Measurements from ENCODE around the gene ELOVL6. TPM values are rescaled to one million over a fixed set of nuclear protein-coding genes. Genes with fewer than 3 reads are reported as not detected.

Gene ELOVL6
- polyA plus RNA-seq, 1 donor from 2014 or later: 21.3 TPM

- no peaks in the 10 kb centered on the region for H4K20me1 ChIP-seq (ENCODE audit: insufficient read depth)
- no peak overlapping the region for H3K4me3 ChIP-seq (ENCODE audit: low read length)
- H3K9me2 ChIP-seq (ENCODE audit: insufficient read depth, low read length): no peaks in the 10 kb centered on the region
- H2AFZ ChIP-seq (ENCODE audit: low read depth, low read length): no peak overlapping the region
- no peaks in the 10 kb centered on the region for H3K79me2 ChIP-seq (replicated peaks; ENCODE audit: insufficient read depth, low read length)
- no peaks in the 10 kb centered on the region for H3K27me3 ChIP-seq (ENCODE audit: insufficient read depth, low read depth, low read length)
- H3K36me3 ChIP-seq (ENCODE audit: insufficient read depth, low read length): no peaks in the 10 kb centered on the region
- TF ChIP-seq EP300 (conservative IDR thresholded peaks at IDR 0.05; ENCODE audit: poor library complexity, severe bottlenecking) (peak; percentile 71), EZH2 (IDR thresholded peaks at IDR 0.05; ENCODE audit: borderline replicate concordance, insufficient read depth, low read length, poor library complexity, severe bottlenecking) (no peak), REST (IDR thresholded peaks at IDR 0.05; ENCODE audit: borderline replicate concordance) (no peak), POLR2AphosphoS5 (IDR thresholded peaks at IDR 0.05) (peak; percentile 53)
- H3K9ac ChIP-seq (ENCODE audit: low read length): no peak overlapping the region
- no peaks in the 10 kb centered on the region for H3K9me3 ChIP-seq (ENCODE audit: low read length)
- H3K4me2 ChIP-seq (ENCODE audit: low read length): no peak overlapping the region
- H3K27ac ChIP-seq (ENCODE audit: low read length): no peak overlapping the region
- no peaks in the 10 kb centered on the region for H3F3A ChIP-seq (ENCODE audit: insufficient read depth, low read length, poor library complexity, severe bottlenecking)
Observed at GRCh38 chr4:110025056-110025455, 173.4 kb downstream of the ELOVL6 start.

- Histone ChIP-seq H3K4me3 (ENCODE audit: low read length) (no peak overlapping the region), H3K79me2 (replicated peaks; ENCODE audit: insufficient read depth, low read length) (no peaks in the 10 kb centered on the region), H3F3A (ENCODE audit: insufficient read depth, low read length, poor library complexity, severe bottlenecking) (no peaks in the 10 kb centered on the region), H3K4me2 (ENCODE audit: low read length) (no peak overlapping the region), H2AFZ (ENCODE audit: low read depth, low read length) (no peak overlapping the region), H3K27ac (ENCODE audit: low read length) (no peak overlapping the region), H4K20me1 (ENCODE audit: insufficient read depth) (no peaks in the 10 kb centered on the region), H3K36me3 (ENCODE audit: insufficient read depth, low read length) (no peaks in the 10 kb centered on the region), H3K9ac (ENCODE audit: low read length) (no peak overlapping the region), H3K9me3 (ENCODE audit: low read length) (no peaks in the 10 kb centered on the region), H3K27me3 (ENCODE audit: insufficient read depth, low read depth, low read length) (no peaks in the 10 kb centered on the region), H3K9me2 (ENCODE audit: insufficient read depth, low read length) (no peaks in the 10 kb centered on the region)
- TF ChIP-seq EP300 (conservative IDR thresholded peaks at IDR 0.05; ENCODE audit: poor library complexity, severe bottlenecking) (no peak), CTCF (IDR thresholded peaks at IDR 0.05; ENCODE audit: poor library complexity, severe bottlenecking) (no peak)
Observed at GRCh38 chr4:110022457-110022856, 176.0 kb downstream of the ELOVL6 start.

- TF ChIP-seq TAF1 (IDR thresholded peaks at IDR 0.05; ENCODE audit: low read depth) (no peak), EP300 (conservative IDR thresholded peaks at IDR 0.05; ENCODE audit: poor library complexity, severe bottlenecking) (no peak), RAD21 (conservative IDR thresholded peaks at IDR 0.05) (no peak), POLR2AphosphoS5 (IDR thresholded peaks at IDR 0.05) (no peak), MXI1 (conservative IDR thresholded peaks at IDR 0.05; ENCODE audit: poor library complexity, severe bottlenecking) (no peak), CTCF (IDR thresholded peaks at IDR 0.05; ENCODE audit: poor library complexity, severe bottlenecking) (no peak), EZH2 (IDR thresholded peaks at IDR 0.05; ENCODE audit: borderline replicate concordance, insufficient read depth, low read length, poor library complexity, severe bottlenecking) (no peak), REST (IDR thresholded peaks at IDR 0.05; ENCODE audit: borderline replicate concordance) (no peak), SMC3 (conservative IDR thresholded peaks at IDR 0.05; ENCODE audit: poor library complexity) (no peak)
- H3K4me2 ChIP-seq (ENCODE audit: low read length): no peak overlapping the region
Observed at GRCh38 chr4:110020646-110021443, 177.6 kb downstream of the ELOVL6 start.

More at GRCh38 chr4:110020646-110021443, 177.6 kb downstream of the ELOVL6 start:
- H3K27ac ChIP-seq (ENCODE audit: low read length): no peak overlapping the region
- H3K36me3 ChIP-seq (ENCODE audit: insufficient read depth, low read length): no peaks in the 10 kb centered on the region
- no peak overlapping the region for H3K9ac ChIP-seq (ENCODE audit: low read length)
- H3K79me2 ChIP-seq (replicated peaks; ENCODE audit: insufficient read depth, low read length): no peaks in the 10 kb centered on the region
- H3F3A ChIP-seq (ENCODE audit: insufficient read depth, low read length, poor library complexity, severe bottlenecking): no peaks in the 10 kb centered on the region
- H3K4me3 ChIP-seq (ENCODE audit: low read length): no peak overlapping the region
- no peaks in the 10 kb centered on the region for H3K27me3 ChIP-seq (ENCODE audit: insufficient read depth, low read depth, low read length)
- no peaks in the 10 kb centered on the region for H3K9me2 ChIP-seq (ENCODE audit: insufficient read depth, low read length)
- H3K9me3 ChIP-seq (ENCODE audit: low read length): no peaks in the 10 kb centered on the region
- H2AFZ ChIP-seq (ENCODE audit: low read depth, low read length): no peak overlapping the region
- no peaks in the 10 kb centered on the region for H4K20me1 ChIP-seq (ENCODE audit: insufficient read depth)
